GM12878 (cell line): ENCODE measurements around the gene CXXC4. TPM values are rescaled to one million over a fixed set of nuclear protein-coding genes. Genes with fewer than 3 reads are reported as not detected.

ENCODE experiments used
- ATF3 ChIP-seq: IDR thresholded peaks from 2 replicates; pipeline ENCODE4 v1.6.1; 2011; ENCODE audit warnings: low read depth, mild to moderate bottlenecking, low read length, moderate library complexity, borderline replicate concordance; ENCODE audit errors: extremely low read depth
- CBFB ChIP-seq: IDR thresholded peaks from 2 replicates; pipeline ENCODE4 v1.6.1; 2016; ENCODE audit warnings: antibody characterized with exemption, low read depth
- CBX3 ChIP-seq: fragments of 200-600 bp; sonication (generic); IDR thresholded peaks from 2 replicates; pipeline ENCODE4 v1.6.1; 2016; ENCODE audit warnings: low read depth, borderline replicate concordance
- EED ChIP-seq: sonication (generic); IDR thresholded peaks from 2 replicates; pipeline ENCODE4 v1.6.1; 2016; ENCODE audit warnings: antibody characterized with exemption, low read depth
- ELK1 ChIP-seq: IDR thresholded peaks from 2 replicates; pipeline ENCODE4 v1.6.1; 2012; ENCODE audit warnings: low read depth, low read length, improper control_type of control experiment
- ETV6 ChIP-seq, 2 experiments: fragments of 450-650 bp in 1 of 2; IDR thresholded peaks in 1 of 2; conservative IDR thresholded peaks in 1 of 2; 2 replicates each; pipeline ENCODE4 v1.6.1; 2014; ENCODE audit warnings: antibody characterized with exemption in 1 of 2, borderline replicate concordance in 1 of 2, low read depth in 1 of 2, mild to moderate bottlenecking in 1 of 2, moderate library complexity in 1 of 2
- IRF4 ChIP-seq: IDR thresholded peaks from 2 replicates; pipeline ENCODE4 v1.6.1; 2011; ENCODE audit warnings: low read depth, low read length
- MAX ChIP-seq: IDR thresholded peaks from 2 replicates; pipeline ENCODE4 v1.6.1; 2012; ENCODE audit warnings: low read depth, low read length, improper control_type of control experiment
- MLLT1 ChIP-seq: fragments of 450-650 bp; IDR thresholded peaks from 2 replicates; pipeline ENCODE4 v1.6.1; 2016; ENCODE audit warnings: mild to moderate bottlenecking
- PAX8 ChIP-seq: fragments of 450-650 bp; IDR thresholded peaks from 2 replicates; pipeline ENCODE4 v1.6.1; 2017; ENCODE audit warnings: mild to moderate bottlenecking, moderate library complexity
- STAT3 ChIP-seq: IDR thresholded peaks from 2 replicates; pipeline ENCODE4 v1.6.1; 2011; ENCODE audit warnings: low read depth, low read length, improper control_type of control experiment
- TCF3 ChIP-seq: IDR thresholded peaks from 2 replicates; pipeline ENCODE4 v1.6.1; 2012; ENCODE audit warnings: low read depth, mild to moderate bottlenecking, low read length, borderline replicate concordance; ENCODE audit not compliant: insufficient read depth
- ZNF24 ChIP-seq: fragments of 450-650 bp; IDR thresholded peaks from 2 replicates; pipeline ENCODE4 v1.6.1; 2017; ENCODE audit warnings: antibody characterized with exemption, mild to moderate bottlenecking
- polyA plus RNA-seq, 11 experiments: library from polyadenylated mRNA; depleted of rRNA in 4 of 11; unstranded in 6 of 11; stranded (reverse) in 5 of 11; fragments of >200 nt; fragmentation: Nextera tagmentation in 4 of 11; fragmentation: Illumina TruSeq in 1 of 11; extraction: Ambion mirVana in 4 of 11; extraction: Trizol in 1 of 11; gene quantifications; 1 replicate in 1 of 11; 2 replicates in 10 of 11; pipeline versions ENCODE4 v1.2.1 to v1.2.3, GENCODE V29; 2011 to 2016; ENCODE audit warnings: inconsistent platforms in 2 of 11, missing spikeins in 2 of 11, low read depth in 1 of 11
- total RNA-seq, 4 experiments: library from RNA; depleted of rRNA in 3 of 4; stranded (reverse); fragments of >200 nt in 3 of 4; fragmentation: Illumina TruSeq in 1 of 4; extraction: Trizol in 1 of 4; gene quantifications; 2 replicates each; pipeline versions ENCODE4 v1.2.1 to v1.2.3, GENCODE V29; 2013 to 2021
- TF ChIP-seq, protein P1 (sequence below): IDR thresholded peaks from 2 replicates; pipeline ENCODE4 v1.6.1; 2012; ENCODE audit warnings: low read length, inconsistent platforms
- TF ChIP-seq, protein P2 (sequence below): fragments of 450-650 bp; IDR thresholded peaks from 2 replicates; pipeline ENCODE4 v1.6.1; 2017; ENCODE audit warnings: mild to moderate bottlenecking, low read depth, inconsistent platforms; ENCODE audit not compliant: poor library complexity, severe bottlenecking
- TF ChIP-seq, protein P3 (sequence below): IDR thresholded peaks from 2 replicates; pipeline ENCODE4 v1.6.1; 2011; ENCODE audit warnings: low read depth, low read length, improper control_type of control experiment, borderline replicate concordance
- TF ChIP-seq, protein P4 (sequence below): fragments of 450-650 bp; IDR thresholded peaks from 2 replicates; pipeline ENCODE4 v1.6.1; 2014; ENCODE audit warnings: mild to moderate bottlenecking

The CXXC4 gene
- total and polyA plus RNA-seq, 10 of the 15 experiments (the other 5 are each of a cell fraction or from before 2014, with no cell fraction given) = 4.2 to 17.0 (median 7.8) TPM

GRCh38 chr4:104490096-104490769 lies 4.5 kb downstream of the CXXC4 start (continued):
- TF ChIP-seq, protein P1, sequence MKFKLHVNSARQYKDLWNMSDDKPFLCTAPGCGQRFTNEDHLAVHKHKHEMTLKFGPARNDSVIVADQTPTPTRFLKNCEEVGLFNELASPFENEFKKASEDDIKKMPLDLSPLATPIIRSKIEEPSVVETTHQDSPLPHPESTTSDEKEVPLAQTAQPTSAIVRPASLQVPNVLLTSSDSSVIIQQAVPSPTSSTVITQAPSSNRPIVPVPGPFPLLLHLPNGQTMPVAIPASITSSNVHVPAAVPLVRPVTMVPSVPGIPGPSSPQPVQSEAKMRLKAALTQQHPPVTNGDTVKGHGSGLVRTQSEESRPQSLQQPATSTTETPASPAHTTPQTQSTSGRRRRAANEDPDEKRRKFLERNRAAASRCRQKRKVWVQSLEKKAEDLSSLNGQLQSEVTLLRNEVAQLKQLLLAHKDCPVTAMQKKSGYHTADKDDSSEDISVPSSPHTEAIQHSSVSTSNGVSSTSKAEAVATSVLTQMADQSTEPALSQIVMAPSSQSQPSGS = peak; percentile 81
- peak; percentile 25; the same call in 1 of the 2 replicates for TF ChIP-seq ATF3
- peak; percentile 76; the same call in 1 of the 2 replicates for TF ChIP-seq PAX8
- TF ChIP-seq IRF4 = no peak
- TF ChIP-seq ELK1 = no peak
- TF ChIP-seq, protein P2, sequence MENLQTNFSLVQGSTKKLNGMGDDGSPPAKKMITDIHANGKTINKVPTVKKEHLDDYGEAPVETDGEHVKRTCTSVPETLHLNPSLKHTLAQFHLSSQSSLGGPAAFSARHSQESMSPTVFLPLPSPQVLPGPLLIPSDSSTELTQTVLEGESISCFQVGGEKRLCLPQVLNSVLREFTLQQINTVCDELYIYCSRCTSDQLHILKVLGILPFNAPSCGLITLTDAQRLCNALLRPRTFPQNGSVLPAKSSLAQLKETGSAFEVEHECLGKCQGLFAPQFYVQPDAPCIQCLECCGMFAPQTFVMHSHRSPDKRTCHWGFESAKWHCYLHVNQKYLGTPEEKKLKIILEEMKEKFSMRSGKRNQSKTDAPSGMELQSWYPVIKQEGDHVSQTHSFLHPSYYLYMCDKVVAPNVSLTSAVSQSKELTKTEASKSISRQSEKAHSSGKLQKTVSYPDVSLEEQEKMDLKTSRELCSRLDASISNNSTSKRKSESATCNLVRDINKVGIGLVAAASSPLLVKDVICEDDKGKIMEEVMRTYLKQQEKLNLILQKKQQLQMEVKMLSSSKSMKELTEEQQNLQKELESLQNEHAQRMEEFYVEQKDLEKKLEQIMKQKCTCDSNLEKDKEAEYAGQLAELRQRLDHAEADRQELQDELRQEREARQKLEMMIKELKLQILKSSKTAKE = no peak
- no peak for TF ChIP-seq MAX
- TF ChIP-seq ETV6 (conservative IDR thresholded peaks at IDR 0.05 in 1 of 2, IDR thresholded peaks at IDR 0.05 in 1 of 2; ENCODE audit: borderline replicate concordance in 1 of 2, low read depth in 1 of 2) = no peak
- peak; percentile 74; the same call in 1 of the 2 replicates for TF ChIP-seq TCF3
- TF ChIP-seq, protein P3, sequence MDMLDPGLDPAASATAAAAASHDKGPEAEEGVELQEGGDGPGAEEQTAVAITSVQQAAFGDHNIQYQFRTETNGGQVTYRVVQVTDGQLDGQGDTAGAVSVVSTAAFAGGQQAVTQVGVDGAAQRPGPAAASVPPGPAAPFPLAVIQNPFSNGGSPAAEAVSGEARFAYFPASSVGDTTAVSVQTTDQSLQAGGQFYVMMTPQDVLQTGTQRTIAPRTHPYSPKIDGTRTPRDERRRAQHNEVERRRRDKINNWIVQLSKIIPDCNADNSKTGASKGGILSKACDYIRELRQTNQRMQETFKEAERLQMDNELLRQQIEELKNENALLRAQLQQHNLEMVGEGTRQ = peak; percentile 56; the same call in 1 of the 2 replicates
- TF ChIP-seq CBX3 = no peak
- no peak for TF ChIP-seq STAT3
- TF ChIP-seq MLLT1 = peak; percentile 45; the same call in 1 of the 2 replicates
- TF ChIP-seq, protein P4, sequence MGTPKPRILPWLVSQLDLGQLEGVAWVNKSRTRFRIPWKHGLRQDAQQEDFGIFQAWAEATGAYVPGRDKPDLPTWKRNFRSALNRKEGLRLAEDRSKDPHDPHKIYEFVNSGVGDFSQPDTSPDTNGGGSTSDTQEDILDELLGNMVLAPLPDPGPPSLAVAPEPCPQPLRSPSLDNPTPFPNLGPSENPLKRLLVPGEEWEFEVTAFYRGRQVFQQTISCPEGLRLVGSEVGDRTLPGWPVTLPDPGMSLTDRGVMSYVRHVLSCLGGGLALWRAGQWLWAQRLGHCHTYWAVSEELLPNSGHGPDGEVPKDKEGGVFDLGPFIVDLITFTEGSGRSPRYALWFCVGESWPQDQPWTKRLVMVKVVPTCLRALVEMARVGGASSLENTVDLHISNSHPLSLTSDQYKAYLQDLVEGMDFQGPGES = no peak
- TF ChIP-seq CBFB = peak; percentile 75; the same call in 1 of the 2 replicates
- peak; percentile 69 for TF ChIP-seq EED
- TF ChIP-seq ZNF24 = 0 out of 2 replicates have a peak, but pooled peaks have one; percentile 6
